Lower leg skin (tissue), 4 donors: ENCODE data around the gene MTG1. TPM values are rescaled to one million over a fixed set of nuclear protein-coding genes. Genes with fewer than 3 reads are reported as not detected.
A peak's percentile ranks its signal among the peaks of the same experiment; 100 is the strongest.

Experiments
- DNase-seq, 2 donors: peaks; one replicate each; pipeline ENCODE4 v3.0.0-alpha.2; 2019; ENCODE audit warnings: low spot score in 2 of 2
- H3K4me3 ChIP-seq: fragments of 200-600 bp; sonication (generic); 2 replicates; pipeline ENCODE4 v1.5.1; 2017; ENCODE audit warnings: mild to moderate bottlenecking, low read depth; ENCODE audit not compliant: poor library complexity, severe bottlenecking
- CTCF ChIP-seq, 3 donors: fragments of 450-650 bp; IDR thresholded peaks; one replicate each; pipeline ENCODE4 v1.5.1; 2016; ENCODE audit warnings: antibody characterized with exemption in 3 of 3, mild to moderate bottlenecking in 3 of 3, moderate library complexity in 2 of 3
- POLR2A ChIP-seq, 2 donors: fragments of 450-650 bp; IDR thresholded peaks; one replicate each; pipeline ENCODE4 v1.6.1; 2016 to 2017; ENCODE audit warnings: antibody characterized with exemption in 2 of 2, mild to moderate bottlenecking in 1 of 2, moderate library complexity in 1 of 2
- WGBS, 2 donors: methylation state at CpG; one replicate each; pipeline ENCODE4 v1.1.5; 2018; 5-methylcytosine and 5-hydroxymethylcytosine counted together
- intact Hi-C: fragments of 100-400 bp; cut with DNase I; formaldehyde crosslinking; loops from one replicate; pipeline ENCODE4 v1.15.0; 2023; ENCODE audit warnings: low total_unique reads
- total RNA-seq, 4 donors: library from RNA; depleted of rRNA; stranded (reverse); fragments of >200 nt; gene quantifications; one replicate each; pipeline ENCODE4 v1.1.0, GENCODE V29; 2016

MTG1 gene
- total RNA-seq, 4 donors from 2014 or later = 16.4 to 36.0 (median 25.6) TPM

- intact Hi-C loops = no loop called here
- TF ChIP-seq POLR2A (IDR thresholded peaks at IDR 0.05) (no peak), CTCF (IDR thresholded peaks at IDR 0.05) (no peak)
- DNase-seq = no peak
- 2 to 9% methylated on average over 4 to 26 of the region's 83 CpGs for WGBS, 2 donors
- H3K4me3 ChIP-seq = peak within 1 kb of the TSS; percentile 28
These were observed 36.4 kb upstream of the MTG1 start, which contains the start of gene FUOM for GRCh38 chr10:133357285-133358161. FUOM (minus strand) TSS chr10:133358019; CDS start chr10:133358007, 12 bp downstream.

- TF ChIP-seq CTCF (IDR thresholded peaks at IDR 0.05) (no peak), POLR2A (IDR thresholded peaks at IDR 0.05) (no peak)
- intact Hi-C loops = no loop called here
- DNase-seq = no peak
- 65 to 76% methylated on average over 22 of the region's 41 CpGs for WGBS, 2 donors
- no peak overlapping the region for H3K4me3 ChIP-seq
These were observed 35.6 kb upstream of the MTG1 start for GRCh38 chr10:133358162-133358924.

- TF ChIP-seq CTCF (IDR thresholded peaks at IDR 0.05) (no peak), POLR2A (IDR thresholded peaks at IDR 0.05) (no peak)
- DNase-seq = no peak
- no peak overlapping the region for H3K4me3 ChIP-seq
- intact Hi-C loops = no loop called here
- 72 to 76% methylated on average over 11 of the region's 11 CpGs for WGBS, 2 donors
These were observed 35.0 kb upstream of the MTG1 start for GRCh38 chr10:133358925-133359310.

- intact Hi-C loops = no loop called here
- H3K4me3 ChIP-seq = no peak overlapping the region
- 37 to 45% methylated on average over 6 of the region's 6 CpGs for WGBS, 2 donors
- TF ChIP-seq CTCF (IDR thresholded peaks at IDR 0.05) (no peak), POLR2A (IDR thresholded peaks at IDR 0.05) (no peak)
- DNase-seq = no peak
These were observed 34.4 kb upstream of the MTG1 start for GRCh38 chr10:133359554-133359971.

GRCh38 chr10:133359972-133360610 is 33.9 kb upstream of the MTG1 start:
- no peak overlapping the region for H3K4me3 ChIP-seq
- WGBS, 2 donors = 28 to 70% methylated on average over 6 to 17 of the region's 17 CpGs
- no peak for DNase-seq
- intact Hi-C loops = no loop called here
- TF ChIP-seq POLR2A (IDR thresholded peaks at IDR 0.05) (no peak), CTCF (IDR thresholded peaks at IDR 0.05) (no peak)
